Mammary microvascular endothelial cell (primary cell): ENCODE measurements around the gene ASIC5. TPM values are rescaled to one million over a fixed set of nuclear protein-coding genes. Genes with fewer than 3 reads are reported as not detected.

Experiments used
- total RNA-seq: library from RNA; depleted of rRNA; stranded (reverse); fragments of >200 nt; gene quantifications from 2 replicates; pipeline ENCODE4 v1.2.3, GENCODE V29; 2015

Gene ASIC5
- not detected in 2 replicates for total RNA-seq

GRCh38 chr4:155866177-155866576 lies at the start of gene ASIC5:
Gene ASIC5 (minus strand): TSS chr4:155866277. CDS start chr4:155866226, 51 bp downstream.

GRCh38 chr4:155903453-155903852 lies 37.4 kb upstream of the ASIC5 start, which contains the start of gene TDO2:
Gene TDO2 (plus strand): TSS chr4:155903696. CDS start chr4:155903759, 63 bp downstream.

Other genes starting within 250 kb of the ASIC5 start
- gene GUCY1A1, start 199.4 kb downstream of the ASIC5 start, total RNA-seq, result 0.67 and 1.3 TPM in 2 replicates
- 0.39 and 0.87 TPM in 2 replicates for gene GUCY1B1, start 107.3 kb downstream of the ASIC5 start, total RNA-seq
- gene TDO2, start 37.4 kb upstream of the ASIC5 start, total RNA-seq, result not detected in 2 replicates
- gene CTSO, start 87.6 kb upstream of the ASIC5 start, total RNA-seq, result 8.7 and 8.9 TPM in 2 replicates